Activated CD8-positive, alpha-beta memory T cell treated with anti-CD3 and anti-CD28 coated beads for 1 hour (primary cell): ENCODE results near the gene TLR9.

Experiments used
- DNase-seq, 2 donors: peaks; one replicate each; pipeline ENCODE4 v3.0.0-alpha.2; 2020; ENCODE audit warnings: low read depth in 1 of 2; ENCODE audit errors: extremely low read depth in 1 of 2

Gene TLR9

DNA sequence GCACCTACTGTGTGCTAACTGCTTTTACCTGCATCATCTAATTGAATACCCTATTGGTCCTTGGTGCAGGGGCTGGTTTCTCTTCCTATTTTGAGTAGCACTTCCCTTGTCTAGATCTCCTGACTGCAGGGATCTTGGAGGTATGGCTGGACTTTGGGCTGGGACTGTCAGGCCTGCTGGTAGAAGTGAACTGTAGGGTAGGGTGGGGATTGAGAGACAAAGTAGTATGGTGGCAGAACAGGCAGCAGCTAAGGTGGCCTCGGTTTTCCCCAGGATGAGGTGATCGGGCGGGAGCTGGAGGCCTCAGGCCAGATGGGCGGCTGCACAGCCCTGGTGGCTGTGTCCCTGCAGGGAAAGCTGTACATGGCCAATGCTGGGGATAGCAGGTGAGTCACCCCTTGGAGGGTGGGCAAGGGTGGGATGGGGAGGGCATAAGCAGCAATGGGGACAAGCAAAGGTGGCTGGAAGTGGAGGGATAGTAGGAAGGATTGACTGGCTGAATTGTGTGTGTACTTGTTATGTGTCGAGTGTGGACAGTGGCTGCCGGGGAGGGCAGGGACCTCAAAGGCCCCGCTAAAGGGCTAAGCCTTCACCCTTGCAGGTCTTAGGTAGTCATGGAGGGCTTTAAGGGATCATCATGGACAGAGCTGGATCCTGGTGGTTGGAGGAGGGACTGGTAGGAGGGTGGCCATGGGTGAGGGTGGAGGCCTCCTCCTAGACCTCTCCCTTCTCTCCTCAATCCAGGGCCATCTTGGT, 22.1 kb upstream of the TLR9 start:
- no peak for DNase-seq

DNA sequence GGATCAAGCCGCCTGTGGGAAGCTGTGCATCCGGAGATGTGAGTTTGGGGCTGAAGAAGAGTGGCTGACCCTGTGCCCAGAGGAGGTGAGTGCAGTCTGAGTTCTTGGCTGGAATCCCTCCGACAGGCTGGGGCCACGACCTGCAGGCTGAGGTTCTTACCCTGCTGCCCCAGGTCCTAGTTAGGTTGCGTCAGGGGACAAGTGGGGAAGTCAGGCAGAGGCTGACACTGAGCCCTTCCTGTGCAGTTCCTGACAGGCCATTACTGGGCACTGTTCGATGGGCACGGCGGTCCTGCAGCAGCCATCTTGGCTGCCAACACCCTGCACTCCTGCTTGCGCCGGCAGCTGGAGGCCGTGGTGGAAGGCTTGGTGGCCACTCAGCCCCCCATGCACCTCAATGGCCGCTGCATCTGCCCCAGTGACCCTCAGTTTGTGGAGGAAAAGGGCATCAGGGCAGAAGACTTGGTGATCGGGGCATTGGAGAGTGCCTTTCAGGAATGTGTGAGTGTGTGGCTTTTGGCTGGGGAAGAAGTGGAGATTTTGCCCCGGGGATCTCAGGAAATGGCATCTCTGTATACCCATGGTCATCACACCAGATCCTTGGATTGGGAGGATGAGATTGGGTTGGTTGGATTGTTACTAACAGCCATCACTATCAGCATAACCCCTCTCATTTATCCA, 21.4 kb upstream of the TLR9 start:
- DNase-seq = no peak

DNA sequence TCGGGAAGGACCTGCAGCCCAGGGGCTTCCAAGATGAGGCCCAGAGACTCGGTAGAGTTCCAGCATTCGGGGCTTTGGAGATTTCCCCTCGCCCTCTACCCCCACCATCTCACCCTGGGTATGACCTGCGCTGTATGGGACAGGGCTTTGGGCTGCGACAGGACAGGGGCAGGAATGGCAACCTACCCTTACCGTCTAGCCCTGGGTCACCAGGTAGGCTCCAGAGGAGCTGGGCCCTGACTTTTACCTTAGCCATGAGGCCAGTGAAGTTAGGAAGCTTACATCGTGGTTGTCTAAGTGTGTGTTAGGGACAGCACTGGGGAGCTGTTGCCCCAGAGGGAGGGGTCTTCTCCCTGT, 20.8 kb upstream of the TLR9 start:
- DNase-seq = no peak

DNA sequence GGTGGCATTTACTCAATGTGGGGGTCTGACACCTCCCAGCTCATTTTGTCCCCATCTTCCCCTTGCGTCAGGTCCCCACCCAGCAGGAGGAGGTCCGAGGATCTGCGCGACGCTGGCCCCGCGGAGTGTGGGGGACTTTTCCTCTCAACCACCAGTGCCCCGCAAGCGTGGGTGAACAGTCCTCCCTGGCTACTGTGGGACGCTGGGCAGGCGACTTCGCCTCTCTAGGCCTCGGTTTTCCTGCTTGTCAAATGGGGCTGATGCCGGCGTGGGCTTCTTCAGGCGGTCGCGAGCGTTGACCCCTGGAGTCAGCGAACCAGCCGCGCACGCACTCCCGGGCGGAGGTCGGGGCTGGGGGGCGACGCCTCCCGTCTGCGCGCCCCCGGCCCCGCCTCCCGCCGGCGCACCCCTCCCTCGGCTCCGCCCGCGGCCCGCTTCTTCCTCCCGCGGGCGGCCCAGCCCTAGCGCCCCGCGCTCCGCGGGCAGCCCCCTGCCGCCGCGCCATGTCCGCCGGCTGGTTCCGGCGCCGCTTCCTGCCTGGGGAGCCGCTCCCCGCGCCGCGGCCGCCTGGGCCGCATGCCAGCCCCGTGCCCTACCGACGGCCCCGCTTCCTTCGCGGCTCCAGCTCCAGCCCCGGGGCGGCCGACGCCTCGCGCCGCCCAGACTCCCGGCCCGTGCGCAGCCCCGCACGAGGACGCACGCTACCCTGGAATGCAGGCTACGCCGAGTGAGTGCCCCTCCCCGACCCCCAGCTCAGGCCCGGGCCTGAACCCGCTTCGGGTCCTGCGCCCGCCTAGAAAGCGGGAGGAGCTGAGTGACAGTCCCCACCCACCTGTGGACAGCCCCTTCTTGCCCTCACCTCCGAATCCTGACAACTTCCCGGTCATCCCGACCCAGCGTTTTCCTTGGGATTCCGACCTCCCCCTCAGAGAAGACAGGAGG, 20.1 kb upstream of the TLR9 start, which contains the start of gene PPM1M:
Gene PPM1M (plus strand): TSS at position 438 of the 942 bp plus-strand sequence. CDS start 66 bp downstream, at position 504.
- peak in 1 of 2 donors; percentile 49 for DNase-seq

DNA sequence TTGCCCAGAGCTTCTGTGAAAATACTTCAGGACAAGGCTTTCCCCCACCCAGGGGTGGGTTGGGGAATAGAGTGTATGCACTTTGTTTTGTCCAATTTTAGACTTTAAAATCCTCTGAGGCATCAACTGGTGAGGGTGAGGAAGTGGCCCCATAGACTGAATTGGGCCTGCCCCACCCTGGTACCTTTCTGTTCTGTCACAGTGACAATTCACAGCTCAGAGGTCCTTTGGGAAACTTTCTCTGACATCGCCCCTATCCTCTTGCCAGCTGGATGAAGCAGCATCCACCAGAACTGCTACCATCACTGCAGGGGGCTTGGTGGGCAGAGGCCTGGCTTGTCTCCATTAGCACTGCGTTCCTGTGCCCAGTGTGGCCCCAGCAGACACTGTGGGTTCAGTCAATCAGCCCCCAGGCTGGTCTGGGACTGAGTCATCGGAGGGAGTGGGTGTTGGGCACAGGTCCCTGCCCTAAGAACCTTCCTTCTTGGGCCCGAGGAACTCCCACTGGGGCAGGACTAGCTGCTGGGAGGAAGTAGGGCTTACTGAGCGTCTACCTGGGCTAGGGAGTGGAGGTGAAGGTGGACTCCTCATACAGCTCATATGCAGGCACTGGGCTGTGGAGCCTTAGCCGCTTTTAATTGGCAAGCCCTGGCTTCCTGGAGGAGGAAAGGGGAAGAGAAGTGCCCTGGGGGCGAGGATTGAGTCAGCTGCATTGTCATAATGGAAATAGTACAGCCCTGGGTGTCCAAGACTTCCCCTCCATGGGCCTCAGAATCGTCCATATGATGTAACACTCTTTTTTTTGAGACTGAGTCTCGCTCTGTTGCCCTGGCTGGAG, 18.6 kb upstream of the TLR9 start:
- no peak for DNase-seq

DNA sequence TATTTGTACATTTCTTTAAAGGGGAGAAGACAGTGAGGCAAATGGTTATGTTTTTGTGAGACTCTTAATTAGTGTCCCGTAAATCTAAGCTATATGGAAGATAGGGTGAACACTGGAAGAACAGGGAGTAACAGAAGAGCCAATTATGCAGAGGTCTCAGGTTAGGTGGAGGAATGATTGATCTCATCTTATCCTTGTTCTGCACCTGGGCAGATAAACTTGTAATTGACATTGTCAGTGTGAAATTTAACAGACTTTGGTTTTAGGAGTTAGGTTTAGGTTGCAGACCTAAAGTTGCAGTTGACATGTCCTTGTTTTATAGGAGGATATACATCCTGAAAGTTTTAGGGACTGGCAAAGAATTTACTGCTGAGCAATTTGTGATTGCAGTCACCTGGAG, 16.6 kb upstream of the TLR9 start:
- DNase-seq = no peak

DNA sequence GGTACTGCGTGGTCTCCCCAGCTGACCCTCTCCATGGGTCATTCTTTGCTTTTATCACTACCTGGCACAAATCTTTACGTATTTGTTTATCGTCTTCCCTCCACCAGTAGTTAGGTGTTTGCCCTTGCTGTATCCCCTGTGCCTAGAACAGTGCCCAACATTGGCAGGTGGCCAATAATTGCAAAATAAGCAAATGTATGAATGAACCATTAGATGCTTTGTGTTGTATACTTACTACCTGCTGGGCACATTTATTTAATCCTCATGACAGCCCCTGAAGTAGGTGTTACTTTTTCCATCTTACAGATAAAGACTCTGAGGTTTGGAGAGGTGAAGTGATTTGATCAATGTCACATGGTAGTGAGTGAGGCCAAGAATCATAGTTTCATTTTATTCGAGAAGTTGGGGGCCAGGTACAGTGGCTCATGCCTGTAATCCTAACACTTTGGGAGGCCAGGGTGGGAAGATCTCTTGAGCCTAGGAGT, 15.5 kb upstream of the TLR9 start:
- DNase-seq = no peak

DNA sequence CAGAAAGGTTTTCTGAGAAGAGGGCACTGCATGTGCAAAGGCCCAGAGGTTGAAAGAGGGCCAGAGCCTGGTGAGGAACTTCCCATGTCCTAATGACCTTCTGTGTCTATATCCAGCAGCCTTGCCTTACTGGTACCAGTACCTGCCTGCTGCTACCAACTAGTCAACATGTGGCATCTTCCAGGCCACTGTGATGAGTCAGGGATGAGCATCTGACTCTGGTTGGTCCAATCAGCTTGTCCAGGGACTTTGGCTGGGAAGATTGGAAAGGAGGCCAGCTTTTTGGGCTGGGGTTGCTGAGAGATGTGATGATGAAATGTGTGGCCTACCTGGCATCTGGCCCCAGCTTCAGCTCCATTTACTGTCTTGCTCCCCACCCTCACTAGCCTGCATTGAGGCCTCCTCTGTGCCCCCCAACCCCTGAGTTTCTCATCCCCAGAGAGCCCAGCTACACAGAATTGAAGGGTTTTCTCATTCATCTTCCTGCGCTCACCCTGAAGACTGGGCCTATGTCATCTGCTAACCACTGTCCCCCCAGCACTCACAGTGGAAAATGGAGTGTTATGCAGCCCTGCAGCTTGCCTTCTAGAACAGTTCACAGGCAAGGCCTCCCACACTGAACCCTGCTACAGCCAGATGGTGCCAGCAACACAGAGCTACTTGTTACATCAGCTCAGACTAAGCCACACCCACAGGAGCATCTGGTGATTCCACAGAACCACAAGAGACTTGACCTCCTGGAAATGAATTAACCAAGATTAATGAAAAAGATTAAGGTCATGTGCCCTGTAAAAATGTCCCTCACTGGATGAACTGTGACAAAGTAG, 14.8 kb upstream of the TLR9 start:
- DNase-seq = no peak

DNA sequence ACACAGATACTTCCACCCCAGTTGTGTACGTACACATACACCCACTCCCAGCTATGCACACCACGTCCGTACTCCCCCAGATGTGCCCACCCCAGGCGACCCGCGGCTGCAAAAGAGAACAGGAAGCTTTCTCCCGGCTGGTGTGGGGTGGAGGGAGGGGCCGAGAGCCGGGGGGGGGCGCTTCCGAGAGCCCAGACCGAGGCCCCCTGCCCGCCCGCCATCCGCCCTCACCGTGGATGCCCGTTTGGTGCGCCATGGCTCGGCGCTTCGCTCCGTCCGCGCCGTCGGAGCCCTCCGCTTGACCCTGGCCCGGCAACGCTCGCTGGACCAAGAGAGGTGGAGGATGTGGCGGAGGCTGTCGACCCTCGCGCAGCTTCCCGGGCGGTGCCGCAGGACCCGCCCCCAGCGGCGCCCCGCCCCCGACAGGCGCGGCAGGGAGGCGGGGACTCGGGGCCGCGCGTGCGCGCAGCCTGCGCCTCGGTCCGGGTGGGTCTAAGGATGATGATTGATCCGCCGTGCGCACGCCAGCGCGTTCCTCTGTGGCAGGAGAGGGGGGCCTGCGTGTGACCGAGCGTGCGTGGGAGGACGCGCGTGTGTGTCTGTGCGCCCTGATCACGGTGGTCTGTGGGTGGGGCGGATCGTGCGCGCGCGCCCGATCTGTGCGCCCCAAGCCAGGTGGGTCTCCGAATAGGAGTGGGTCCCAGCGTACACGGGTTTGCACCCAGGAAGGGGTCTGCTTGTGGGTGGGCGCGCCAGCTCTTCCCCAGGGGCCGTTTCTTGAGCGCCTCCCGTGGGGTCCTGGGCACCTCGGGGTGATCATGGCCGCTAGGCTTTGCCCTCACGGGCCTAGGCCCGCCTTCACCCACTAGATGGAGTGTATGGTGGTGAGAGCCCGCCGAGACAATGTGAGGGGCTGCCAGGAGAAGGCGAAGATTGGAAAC, 13.6 kb upstream of the TLR9 start, which contains the start of gene TWF2:
Gene TWF2 (minus strand): TSS at position 398 of the 941 bp plus-strand sequence. CDS start 142 bp downstream, at position 256.
- DNase-seq = peak; percentile 68 to 74

DNA sequence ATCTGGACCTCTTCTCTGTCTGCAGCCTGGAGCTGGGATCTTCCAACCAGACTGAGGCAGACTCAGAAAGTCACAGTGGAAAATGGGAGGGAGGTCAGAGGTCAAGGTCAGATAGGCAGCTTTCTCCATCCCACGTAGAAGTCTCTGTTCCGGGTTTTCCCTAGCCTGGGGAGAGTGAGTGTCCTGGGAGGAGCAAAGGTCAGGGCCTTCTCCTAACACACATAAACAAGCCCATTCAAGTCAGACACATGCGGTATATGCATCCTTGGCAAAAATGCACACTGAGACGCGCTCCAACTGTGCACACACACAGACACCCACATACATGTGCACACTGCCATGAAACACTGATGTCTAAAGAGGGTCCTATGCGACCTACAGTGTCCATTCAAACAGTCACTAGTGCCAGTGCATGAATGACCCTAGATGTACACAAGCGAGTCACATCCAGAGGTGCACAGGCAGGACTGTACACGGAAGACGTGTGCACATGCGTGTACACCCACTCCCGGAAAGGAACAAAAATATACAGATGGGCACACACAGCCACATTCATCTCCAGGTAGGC, 12.8 kb upstream of the TLR9 start:
- DNase-seq = no peak

DNA sequence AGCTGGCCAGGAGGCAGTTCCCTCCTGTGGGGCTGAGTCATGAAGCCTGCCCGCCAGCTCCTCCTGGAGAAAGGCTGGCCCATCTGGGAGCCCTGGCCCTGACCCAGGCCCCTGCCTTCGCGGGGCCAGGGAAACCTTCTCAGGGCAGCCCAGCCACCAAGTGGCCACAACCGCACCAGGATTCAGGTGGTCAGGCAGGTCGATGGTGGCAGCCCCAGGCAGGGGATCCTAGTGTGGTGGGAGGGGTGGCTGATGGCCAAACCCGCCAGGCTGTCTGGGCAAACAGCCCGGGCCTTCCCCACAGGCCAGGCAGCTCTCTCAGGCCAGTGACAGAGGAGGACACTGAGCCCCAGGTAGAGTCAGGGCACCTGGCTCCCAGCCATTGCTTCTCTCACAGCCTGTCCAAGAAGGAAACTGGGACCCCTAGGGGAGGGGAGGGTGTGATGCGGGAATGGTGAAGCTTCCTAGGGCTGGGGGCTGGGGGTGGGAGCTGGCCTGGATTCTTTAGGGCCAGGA, 12.3 kb upstream of the TLR9 start:
- DNase-seq = no peak

DNA sequence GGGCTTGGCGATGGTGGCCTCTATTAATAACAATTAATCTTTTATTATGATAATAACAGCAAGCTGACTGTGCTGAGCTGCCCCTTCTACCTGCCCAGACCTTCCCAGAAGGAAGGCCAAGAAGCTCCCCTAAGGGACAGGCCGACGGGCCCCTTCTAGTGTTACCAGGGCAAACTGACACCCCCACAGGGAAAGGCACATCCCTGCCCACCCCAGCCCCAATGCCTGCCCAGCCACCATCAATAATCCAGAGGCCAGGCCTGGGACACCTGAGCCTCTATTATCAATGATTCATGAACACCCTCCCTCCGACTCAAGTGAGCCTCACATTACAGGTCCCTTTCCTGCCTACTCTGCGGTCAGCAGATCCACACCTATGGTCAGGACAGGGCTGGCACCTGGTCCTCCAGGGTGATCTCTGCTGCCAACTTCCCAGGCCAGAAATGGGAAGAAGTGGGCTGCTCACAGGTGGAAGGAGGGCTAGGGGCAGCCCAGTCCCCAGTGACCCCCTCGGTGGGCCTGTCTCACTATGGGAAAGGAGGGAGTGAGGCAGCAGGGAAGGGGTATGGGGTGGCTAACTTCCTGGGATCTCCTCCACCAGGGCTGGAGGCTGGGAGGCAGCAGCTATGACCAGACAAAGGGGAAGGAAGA, 11.7 kb upstream of the TLR9 start:
- no peak for DNase-seq

DNA sequence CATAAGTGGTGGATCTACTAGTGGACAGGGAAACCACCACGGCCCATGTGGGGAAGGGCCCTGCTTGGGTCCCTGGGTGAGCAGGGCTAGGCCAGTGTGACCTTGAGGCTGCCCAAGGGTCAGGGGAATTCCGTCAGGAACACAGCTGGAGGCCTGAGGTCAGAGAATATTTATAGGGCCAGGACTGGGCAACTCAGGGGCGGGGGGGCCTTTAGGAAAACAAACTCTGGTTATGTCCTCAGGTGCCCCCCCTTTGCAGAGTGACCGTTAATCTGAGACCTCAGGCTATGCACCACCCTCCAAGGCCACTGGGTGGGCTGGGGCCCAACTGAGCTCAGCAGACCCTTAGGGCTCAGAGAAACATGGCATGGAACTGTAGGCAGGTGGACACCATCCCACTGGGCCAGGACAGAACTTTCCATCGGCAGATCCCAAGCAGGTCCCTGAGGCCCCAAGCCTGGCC, 11.0 kb upstream of the TLR9 start:
- DNase-seq = no peak

DNA sequence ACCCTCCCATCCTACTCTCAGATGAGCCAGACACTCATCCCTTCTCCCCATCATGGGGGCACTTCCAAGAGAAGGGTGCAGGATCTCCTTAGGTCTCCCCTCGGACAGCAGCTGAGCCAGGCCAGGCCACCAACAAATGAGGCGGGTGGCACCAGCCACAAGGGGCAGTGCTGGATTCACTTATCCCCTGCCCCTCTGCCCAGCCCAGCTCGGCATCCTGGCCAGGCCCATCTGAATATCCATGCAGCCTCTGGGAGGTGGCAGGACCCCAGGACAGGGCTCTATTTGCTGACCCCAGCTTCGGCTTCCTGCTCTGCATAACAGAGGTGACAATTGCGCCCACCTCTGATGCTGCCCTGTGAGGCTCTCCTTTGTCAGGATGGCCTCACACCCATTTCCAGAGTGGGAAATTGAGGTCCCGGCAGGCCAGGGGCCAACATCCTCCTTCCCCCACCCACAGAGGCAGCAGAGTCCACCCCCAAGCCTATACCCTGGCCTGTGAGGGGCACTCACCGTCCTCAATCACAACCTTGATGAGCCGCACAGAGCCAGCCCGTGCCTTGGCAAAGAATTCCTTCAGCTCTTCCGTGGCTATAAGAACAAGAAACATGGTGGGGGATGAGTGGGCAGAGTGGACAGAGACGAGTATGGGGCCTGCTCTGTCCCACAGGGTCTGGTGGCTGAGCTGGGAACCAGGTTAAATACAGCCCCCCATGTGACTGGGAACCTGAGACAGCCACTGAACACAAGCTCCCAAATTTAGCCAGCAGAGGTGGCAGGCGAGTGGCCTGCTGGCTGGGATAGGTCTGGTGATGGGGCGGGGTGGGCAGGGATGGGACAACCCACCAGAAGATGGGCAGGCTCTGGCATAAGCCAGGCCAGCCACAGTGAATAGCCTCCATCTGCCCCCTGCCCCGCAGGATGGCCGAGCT, 9.3 kb upstream of the TLR9 start:
- DNase-seq = no peak

DNA sequence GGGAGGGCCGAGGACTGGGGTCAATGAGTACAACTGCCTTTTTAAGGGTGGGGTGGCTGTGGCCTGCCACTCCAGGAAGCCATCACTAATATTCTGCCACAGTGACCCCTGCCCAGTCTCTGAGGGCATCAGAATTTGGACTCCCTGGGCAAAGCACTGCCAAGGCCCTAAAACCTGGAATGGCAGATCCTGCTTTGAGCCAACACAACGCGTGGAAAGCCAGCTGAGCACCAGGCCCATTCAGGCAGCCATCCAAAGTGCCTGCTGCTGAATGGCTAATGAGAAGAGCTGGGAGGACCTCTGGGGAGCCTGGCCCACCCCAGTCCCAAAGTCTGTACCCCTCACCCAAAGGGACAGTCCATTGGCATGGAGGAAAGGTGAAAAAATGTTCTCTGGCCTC, 8.5 kb upstream of the TLR9 start:
- no peak for DNase-seq

DNA sequence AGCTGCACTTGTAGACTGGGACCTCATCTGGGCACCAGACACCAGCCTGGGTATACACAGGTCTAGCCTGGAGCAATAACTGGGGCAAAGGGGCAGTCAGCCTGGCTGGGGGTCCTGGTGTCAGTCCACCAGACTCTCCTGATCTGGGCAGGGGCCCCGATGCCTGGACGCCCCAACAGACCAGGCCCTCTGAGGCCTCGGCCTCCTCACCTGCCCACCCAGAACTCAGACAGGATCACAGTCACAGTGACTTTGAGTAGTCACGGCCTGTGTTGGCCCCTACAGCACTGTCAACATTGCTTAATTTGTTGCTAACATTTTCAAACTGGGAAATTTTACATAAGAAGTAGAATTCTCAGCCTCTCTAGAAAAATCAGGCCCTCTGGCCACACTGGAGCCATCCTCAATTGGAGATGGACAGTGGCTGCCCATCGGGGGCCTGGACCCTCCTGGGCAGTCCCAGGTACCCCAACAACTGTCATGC, 7.7 kb upstream of the TLR9 start:
- DNase-seq = no peak
